ENCODE data around the gene ADRB1.

DNA sequence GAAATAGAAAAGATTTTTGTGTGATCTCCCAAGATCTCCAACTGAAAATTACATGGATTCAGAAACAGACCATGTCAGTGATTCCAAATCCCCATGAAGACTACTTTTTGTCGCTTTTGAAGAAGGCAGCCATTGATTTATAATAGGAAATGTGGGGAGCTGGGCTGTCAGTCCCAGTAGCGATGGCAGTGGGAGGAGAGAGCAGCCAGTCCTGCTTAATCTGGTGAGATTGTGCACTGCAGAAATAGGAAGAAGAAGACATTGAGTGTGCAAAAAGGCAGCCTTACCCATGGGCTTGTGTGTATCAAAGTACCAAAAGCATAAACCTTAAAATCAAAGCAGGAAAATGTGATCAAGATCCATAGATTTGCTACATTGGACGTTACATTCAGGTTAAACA is 4.8 kb downstream of the ADRB1 start:
- TF ChIP-seq POLR2AphosphoS5 (IDR thresholded peaks at IDR 0.05; ENCODE audit: low read depth, low read length) (no peak), RAD21 (IDR thresholded peaks at IDR 0.05; ENCODE audit: low read length) (no peak), MEF2A (IDR thresholded peaks at IDR 0.05; ENCODE audit: borderline replicate concordance, low read depth) (no peak), SIN3A (IDR thresholded peaks at IDR 0.05; ENCODE audit: borderline replicate concordance, low read depth, low read length) (no peak), FOXJ3 (CRISPR knock-in tag; IDR thresholded peaks at IDR 0.05) (no peak), MXI1 (IDR thresholded peaks at IDR 0.05; ENCODE audit: low read depth, low read length) (no peak), GATA2 (CRISPR knock-in tag; IDR thresholded peaks at IDR 0.05) (no peak), EP300 (IDR thresholded peaks at IDR 0.05; ENCODE audit: borderline replicate concordance in 1 of 2, low read depth in 1 of 2, low read length in 1 of 2) (no peak), RXRA (IDR thresholded peaks at IDR 0.05; ENCODE audit: borderline replicate concordance, low read depth) (no peak), RCOR1 (IDR thresholded peaks at IDR 0.05; ENCODE audit: low read length) (no peak), TAF1 (IDR thresholded peaks at IDR 0.05; ENCODE audit: borderline replicate concordance, low read depth, low read length) (no peak)
- TF ChIP-seq, protein P1, sequence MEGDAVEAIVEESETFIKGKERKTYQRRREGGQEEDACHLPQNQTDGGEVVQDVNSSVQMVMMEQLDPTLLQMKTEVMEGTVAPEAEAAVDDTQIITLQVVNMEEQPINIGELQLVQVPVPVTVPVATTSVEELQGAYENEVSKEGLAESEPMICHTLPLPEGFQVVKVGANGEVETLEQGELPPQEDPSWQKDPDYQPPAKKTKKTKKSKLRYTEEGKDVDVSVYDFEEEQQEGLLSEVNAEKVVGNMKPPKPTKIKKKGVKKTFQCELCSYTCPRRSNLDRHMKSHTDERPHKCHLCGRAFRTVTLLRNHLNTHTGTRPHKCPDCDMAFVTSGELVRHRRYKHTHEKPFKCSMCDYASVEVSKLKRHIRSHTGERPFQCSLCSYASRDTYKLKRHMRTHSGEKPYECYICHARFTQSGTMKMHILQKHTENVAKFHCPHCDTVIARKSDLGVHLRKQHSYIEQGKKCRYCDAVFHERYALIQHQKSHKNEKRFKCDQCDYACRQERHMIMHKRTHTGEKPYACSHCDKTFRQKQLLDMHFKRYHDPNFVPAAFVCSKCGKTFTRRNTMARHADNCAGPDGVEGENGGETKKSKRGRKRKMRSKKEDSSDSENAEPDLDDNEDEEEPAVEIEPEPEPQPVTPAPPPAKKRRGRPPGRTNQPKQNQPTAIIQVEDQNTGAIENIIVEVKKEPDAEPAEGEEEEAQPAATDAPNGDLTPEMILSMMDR (IDR thresholded peaks at IDR 0.05), result no peak
- TF ChIP-seq, protein P2, sequence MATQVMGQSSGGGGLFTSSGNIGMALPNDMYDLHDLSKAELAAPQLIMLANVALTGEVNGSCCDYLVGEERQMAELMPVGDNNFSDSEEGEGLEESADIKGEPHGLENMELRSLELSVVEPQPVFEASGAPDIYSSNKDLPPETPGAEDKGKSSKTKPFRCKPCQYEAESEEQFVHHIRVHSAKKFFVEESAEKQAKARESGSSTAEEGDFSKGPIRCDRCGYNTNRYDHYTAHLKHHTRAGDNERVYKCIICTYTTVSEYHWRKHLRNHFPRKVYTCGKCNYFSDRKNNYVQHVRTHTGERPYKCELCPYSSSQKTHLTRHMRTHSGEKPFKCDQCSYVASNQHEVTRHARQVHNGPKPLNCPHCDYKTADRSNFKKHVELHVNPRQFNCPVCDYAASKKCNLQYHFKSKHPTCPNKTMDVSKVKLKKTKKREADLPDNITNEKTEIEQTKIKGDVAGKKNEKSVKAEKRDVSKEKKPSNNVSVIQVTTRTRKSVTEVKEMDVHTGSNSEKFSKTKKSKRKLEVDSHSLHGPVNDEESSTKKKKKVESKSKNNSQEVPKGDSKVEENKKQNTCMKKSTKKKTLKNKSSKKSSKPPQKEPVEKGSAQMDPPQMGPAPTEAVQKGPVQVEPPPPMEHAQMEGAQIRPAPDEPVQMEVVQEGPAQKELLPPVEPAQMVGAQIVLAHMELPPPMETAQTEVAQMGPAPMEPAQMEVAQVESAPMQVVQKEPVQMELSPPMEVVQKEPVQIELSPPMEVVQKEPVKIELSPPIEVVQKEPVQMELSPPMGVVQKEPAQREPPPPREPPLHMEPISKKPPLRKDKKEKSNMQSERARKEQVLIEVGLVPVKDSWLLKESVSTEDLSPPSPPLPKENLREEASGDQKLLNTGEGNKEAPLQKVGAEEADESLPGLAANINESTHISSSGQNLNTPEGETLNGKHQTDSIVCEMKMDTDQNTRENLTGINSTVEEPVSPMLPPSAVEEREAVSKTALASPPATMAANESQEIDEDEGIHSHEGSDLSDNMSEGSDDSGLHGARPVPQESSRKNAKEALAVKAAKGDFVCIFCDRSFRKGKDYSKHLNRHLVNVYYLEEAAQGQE (IDR thresholded peaks at IDR 0.05; ENCODE audit: low read depth, low read length), result no peak
- TF ChIP-seq, protein P3, sequence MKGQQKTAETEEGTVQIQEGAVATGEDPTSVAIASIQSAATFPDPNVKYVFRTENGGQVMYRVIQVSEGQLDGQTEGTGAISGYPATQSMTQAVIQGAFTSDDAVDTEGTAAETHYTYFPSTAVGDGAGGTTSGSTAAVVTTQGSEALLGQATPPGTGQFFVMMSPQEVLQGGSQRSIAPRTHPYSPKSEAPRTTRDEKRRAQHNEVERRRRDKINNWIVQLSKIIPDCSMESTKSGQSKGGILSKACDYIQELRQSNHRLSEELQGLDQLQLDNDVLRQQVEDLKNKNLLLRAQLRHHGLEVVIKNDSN (IDR thresholded peaks at IDR 0.05; ENCODE audit: borderline replicate concordance, low read depth), result no peak

All from SK-N-SH (cell line).